LoVo (cell line): ENCODE measurements around the gene NUP35.

ENCODE experiments used
- DNase-seq: peaks from one replicate; pipeline ENCODE4 v3.0.0-alpha.2; 2016; ENCODE audit warnings: low spot score

Gene NUP35

GRCh38 chr2:183209395-183210028 is 85.3 kb downstream of the NUP35 start:
- no peak for DNase-seq
